Mononuclear cell (primary cell): ENCODE results near the gene ZDHHC22. TPM values are rescaled to one million over a fixed set of nuclear protein-coding genes. Genes with fewer than 3 reads are reported as not detected.

Experiments used
- H3K27me3 ChIP-seq: 2 replicates; pipeline ENCODE4 v1.6.0; 2011; ENCODE audit warnings: low read length, control low read depth; ENCODE audit not compliant: insufficient read depth
- H3K4me1 ChIP-seq: 2 replicates; pipeline ENCODE4 v1.5.1; 2011; ENCODE audit warnings: mild to moderate bottlenecking, low read length, control low read depth; ENCODE audit not compliant: insufficient read depth
- H3K4me3 ChIP-seq: 2 replicates; pipeline ENCODE4 v1.5.1; 2011; ENCODE audit warnings: mild to moderate bottlenecking, low read length, moderate library complexity
- H3K9me3 ChIP-seq: 2 replicates; pipeline ENCODE4 v1.5.1; 2011; ENCODE audit warnings: low read depth, mild to moderate bottlenecking, control low read depth, low read length
- total RNA-seq: library from RNA; depleted of rRNA; stranded (reverse); fragments of >200 nt; gene quantifications from one replicate; pipeline ENCODE4 v1.2.3, GENCODE V29; 2012

Gene ZDHHC22
- not detected for total RNA-seq

GRCh38 chr14:77141214-77142004, at the start of gene ZDHHC22:
Gene ZDHHC22 (minus strand): TSS chr14:77141791. CDS start chr14:77139738, 2,053 bp downstream.
- H3K4me3 ChIP-seq = no peak within 1 kb of the TSS
- H3K9me3 ChIP-seq = no peaks in the 10 kb centered on the region
- peaks cover 5% of the 10 kb centered on the region for H3K4me1 ChIP-seq
- peaks cover 77% of the 10 kb centered on the region for H3K27me3 ChIP-seq

- no peaks in the 10 kb centered on the region for H3K9me3 ChIP-seq
- no peaks in the 10 kb centered on the region for H3K27me3 ChIP-seq
- H3K4me1 ChIP-seq = no peaks in the 10 kb centered on the region
- H3K4me3 ChIP-seq = no peak overlapping the region
These were observed 49.4 kb upstream of the ZDHHC22 start for GRCh38 chr14:77190977-77191376.

- no peaks in the 10 kb centered on the region for H3K27me3 ChIP-seq
These were observed 47.9 kb upstream of the ZDHHC22 start for GRCh38 chr14:77189479-77189878.

GRCh38 chr14:77187649-77188012, 46.0 kb upstream of the ZDHHC22 start:
- H3K4me3 ChIP-seq = no peak overlapping the region
- H3K4me1 ChIP-seq = peaks cover 4% of the 10 kb centered on the region
- no peaks in the 10 kb centered on the region for H3K27me3 ChIP-seq
- H3K9me3 ChIP-seq = no peaks in the 10 kb centered on the region

More at GRCh38 chr14:77189479-77189878, 47.9 kb upstream of the ZDHHC22 start:
- Histone ChIP-seq H3K4me3 (no peak overlapping the region), H3K4me1 (no peaks in the 10 kb centered on the region), H3K9me3 (no peaks in the 10 kb centered on the region)

- no peaks in the 10 kb centered on the region for H3K27me3 ChIP-seq
- H3K4me3 ChIP-seq = no peak overlapping the region
- H3K4me1 ChIP-seq = peaks cover 6% of the 10 kb centered on the region
- H3K9me3 ChIP-seq = no peaks in the 10 kb centered on the region
These were observed 45.5 kb upstream of the ZDHHC22 start for GRCh38 chr14:77186911-77187648.

GRCh38 chr14:77185093-77185465, 43.5 kb upstream of the ZDHHC22 start:
- Histone ChIP-seq H3K9me3 (no peaks in the 10 kb centered on the region), H3K4me1 (peaks cover 6% of the 10 kb centered on the region), H3K27me3 (peaks cover 9% of the 10 kb centered on the region), H3K4me3 (no peak overlapping the region)

GRCh38 chr14:77184396-77185092, 43.0 kb upstream of the ZDHHC22 start:
- Histone ChIP-seq H3K27me3 (peaks cover 9% of the 10 kb centered on the region), H3K9me3 (no peaks in the 10 kb centered on the region), H3K4me1 (peaks cover 6% of the 10 kb centered on the region), H3K4me3 (no peak overlapping the region)

GRCh38 chr14:77183896-77184295, 42.3 kb upstream of the ZDHHC22 start:
- H3K4me3 ChIP-seq = no peak overlapping the region
- no peaks in the 10 kb centered on the region for H3K9me3 ChIP-seq
- H3K27me3 ChIP-seq = peaks cover 9% of the 10 kb centered on the region
- peaks cover 6% of the 10 kb centered on the region for H3K4me1 ChIP-seq

GRCh38 chr14:77181603-77182437, 40.2 kb upstream of the ZDHHC22 start, which contains the start of gene TMEM63C:
Gene TMEM63C (plus strand): TSS chr14:77181798. CDS start chr14:77218814, 37,016 bp downstream.
- H3K9me3 ChIP-seq = no peaks in the 10 kb centered on the region
- peaks cover 9% of the 10 kb centered on the region for H3K27me3 ChIP-seq
- H3K4me1 ChIP-seq = peaks cover 6% of the 10 kb centered on the region
- H3K4me3 ChIP-seq = peak within 1 kb of the TSS; percentile 32

- H3K9me3 ChIP-seq = no peaks in the 10 kb centered on the region
- peaks cover 6% of the 10 kb centered on the region for H3K4me1 ChIP-seq
- H3K27me3 ChIP-seq = peaks cover 9% of the 10 kb centered on the region
- no peak overlapping the region for H3K4me3 ChIP-seq
These were observed 39.4 kb upstream of the ZDHHC22 start for GRCh38 chr14:77180726-77181602.

GRCh38 chr14:77178656-77179055, 37.1 kb upstream of the ZDHHC22 start:
- peaks cover 6% of the 10 kb centered on the region for H3K4me1 ChIP-seq
- H3K9me3 ChIP-seq = no peaks in the 10 kb centered on the region
- no peak overlapping the region for H3K4me3 ChIP-seq
- H3K27me3 ChIP-seq = peaks cover 9% of the 10 kb centered on the region

GRCh38 chr14:77177702-77178101, 36.1 kb upstream of the ZDHHC22 start:
- Histone ChIP-seq H3K4me1 (peaks cover 4% of the 10 kb centered on the region), H3K27me3 (peaks cover 9% of the 10 kb centered on the region), H3K4me3 (no peak overlapping the region), H3K9me3 (no peaks in the 10 kb centered on the region)

GRCh38 chr14:77175843-77176242, 34.3 kb upstream of the ZDHHC22 start:
- Histone ChIP-seq H3K9me3 (no peaks in the 10 kb centered on the region), H3K27me3 (peaks cover 5% of the 10 kb centered on the region), H3K4me3 (no peak overlapping the region), H3K4me1 (no peaks in the 10 kb centered on the region)
